Parathyroid adenoma (tissue), 2 donors: ENCODE data around the gene HSP90AB1.

Experiments used
- H2AFZ ChIP-seq: fragments of 300-600 bp; sonication (generic); one replicate; pipeline ENCODE4 v1.7.0; 2017; ENCODE audit warnings: antibody characterized with exemption, mild to moderate bottlenecking
- H3K27ac ChIP-seq: fragments of 300-600 bp; sonication (generic); one replicate; pipeline ENCODE4 v1.7.0; 2017
- H3K27me3 ChIP-seq: fragments of 300-600 bp; sonication (generic); one replicate; pipeline ENCODE4 v1.7.0; 2017; ENCODE audit warnings: low read length; ENCODE audit not compliant: control insufficient read depth, insufficient read depth
- H3K36me3 ChIP-seq: fragments of 300-600 bp; sonication (generic); one replicate; pipeline ENCODE4 v1.7.0; 2017; ENCODE audit warnings: low read length; ENCODE audit not compliant: control insufficient read depth, insufficient read depth
- H3K4me1 ChIP-seq: fragments of 300-600 bp; sonication (generic); one replicate; pipeline ENCODE4 v1.7.0; 2017; ENCODE audit warnings: control low read depth
- H3K4me2 ChIP-seq: fragments of 300-600 bp; sonication (generic); one replicate; pipeline ENCODE4 v1.7.0; 2017; ENCODE audit warnings: low read length
- H3K4me3 ChIP-seq: fragments of 300-600 bp; sonication (generic); one replicate; pipeline ENCODE4 v1.7.0; 2017; ENCODE audit warnings: low read depth, low read length
- H3K79me2 ChIP-seq: fragments of 300-600 bp; sonication (generic); one replicate; pipeline ENCODE4 v1.7.0; 2017; ENCODE audit warnings: control low read depth
- H3K9ac ChIP-seq: fragments of 300-600 bp; sonication (generic); one replicate; pipeline ENCODE4 v1.7.0; 2017; ENCODE audit warnings: mild to moderate bottlenecking
- H3K9me3 ChIP-seq: fragments of 300-600 bp; sonication (generic); one replicate; pipeline ENCODE4 v1.7.0; 2017; ENCODE audit warnings: low read length; ENCODE audit not compliant: control insufficient read depth
- TF ChIP-seq, protein P1 (sequence below): fragments of 300-600 bp; sonication (generic); IDR thresholded peaks from one replicate; pipeline ENCODE4 v1.7.0; 2017; ENCODE audit warnings: antibody characterized with exemption, mild to moderate bottlenecking
- donor health status: primary hyperparathyroidism.

The HSP90AB1 gene

DNA sequence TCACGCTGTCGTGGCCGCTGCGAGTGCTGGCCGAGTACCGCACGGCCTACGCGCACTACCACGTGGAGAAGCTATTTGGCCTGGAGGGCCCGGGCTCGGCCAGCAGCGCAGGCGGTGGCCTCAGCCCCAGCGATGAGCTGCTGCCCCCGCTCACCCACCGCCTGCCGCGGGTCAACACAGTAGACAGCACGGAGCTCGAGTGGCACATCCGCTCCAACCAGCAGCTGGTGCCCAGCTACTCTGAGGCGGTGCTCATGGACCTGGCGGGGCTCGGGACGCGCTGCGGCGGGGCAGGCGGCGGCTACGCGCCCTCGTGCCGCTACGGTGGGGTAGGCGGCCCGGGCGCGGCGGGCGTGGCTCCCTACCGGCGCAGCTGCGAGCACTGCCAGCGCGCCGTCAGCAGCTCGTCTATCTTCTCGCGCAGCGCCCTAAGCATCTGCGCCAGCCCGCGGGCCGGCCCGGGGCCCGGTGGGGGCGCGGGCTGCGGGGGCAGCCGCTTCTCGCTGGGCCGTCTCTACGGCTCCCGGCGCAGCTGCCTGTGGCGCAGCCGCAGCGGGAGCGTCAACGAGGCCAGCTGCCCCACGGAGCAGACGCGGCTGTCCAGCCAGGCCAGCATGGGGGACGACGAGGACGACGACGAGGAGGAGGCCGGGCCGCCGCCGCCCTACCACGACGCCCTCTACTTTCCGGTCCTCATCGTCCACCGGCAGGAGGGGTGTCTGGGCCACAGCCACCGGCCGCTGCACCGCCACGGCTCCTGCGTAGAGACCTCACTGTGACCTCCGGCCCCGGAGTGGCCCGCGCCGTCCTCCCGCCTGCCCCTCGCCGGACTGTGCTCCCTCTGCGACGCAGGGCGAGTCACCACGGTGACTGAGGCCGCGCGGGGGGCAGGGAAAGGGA lies 29.1 kb downstream of the HSP90AB1 start:
- no peaks in the 10 kb centered on the region for H3K27me3 ChIP-seq
- peak overlapping the region; percentile 74 for H3K4me2 ChIP-seq
- no peaks in the 10 kb centered on the region for H3K9me3 ChIP-seq
- no peaks in the 10 kb centered on the region for H3K4me1 ChIP-seq
- H3K79me2 ChIP-seq, result no peaks in the 10 kb centered on the region
- TF ChIP-seq, protein P1, sequence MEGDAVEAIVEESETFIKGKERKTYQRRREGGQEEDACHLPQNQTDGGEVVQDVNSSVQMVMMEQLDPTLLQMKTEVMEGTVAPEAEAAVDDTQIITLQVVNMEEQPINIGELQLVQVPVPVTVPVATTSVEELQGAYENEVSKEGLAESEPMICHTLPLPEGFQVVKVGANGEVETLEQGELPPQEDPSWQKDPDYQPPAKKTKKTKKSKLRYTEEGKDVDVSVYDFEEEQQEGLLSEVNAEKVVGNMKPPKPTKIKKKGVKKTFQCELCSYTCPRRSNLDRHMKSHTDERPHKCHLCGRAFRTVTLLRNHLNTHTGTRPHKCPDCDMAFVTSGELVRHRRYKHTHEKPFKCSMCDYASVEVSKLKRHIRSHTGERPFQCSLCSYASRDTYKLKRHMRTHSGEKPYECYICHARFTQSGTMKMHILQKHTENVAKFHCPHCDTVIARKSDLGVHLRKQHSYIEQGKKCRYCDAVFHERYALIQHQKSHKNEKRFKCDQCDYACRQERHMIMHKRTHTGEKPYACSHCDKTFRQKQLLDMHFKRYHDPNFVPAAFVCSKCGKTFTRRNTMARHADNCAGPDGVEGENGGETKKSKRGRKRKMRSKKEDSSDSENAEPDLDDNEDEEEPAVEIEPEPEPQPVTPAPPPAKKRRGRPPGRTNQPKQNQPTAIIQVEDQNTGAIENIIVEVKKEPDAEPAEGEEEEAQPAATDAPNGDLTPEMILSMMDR, result no peak
- H3K36me3 ChIP-seq, result no peaks in the 10 kb centered on the region
- no peak overlapping the region for H3K9ac ChIP-seq
- H2AFZ ChIP-seq, result peak overlapping the region; percentile 69
- H3K27ac ChIP-seq, result no peak overlapping the region
- no peak overlapping the region for H3K4me3 ChIP-seq

- H3K36me3 ChIP-seq, result no peaks in the 10 kb centered on the region
- no peak overlapping the region for H3K27ac ChIP-seq
- no peaks in the 10 kb centered on the region for H3K4me1 ChIP-seq
- TF ChIP-seq, protein P1, result no peak
- no peaks in the 10 kb centered on the region for H3K79me2 ChIP-seq
- no peak overlapping the region for H2AFZ ChIP-seq
- no peak overlapping the region for H3K4me2 ChIP-seq
- H3K9ac ChIP-seq, result no peak overlapping the region
- no peaks in the 10 kb centered on the region for H3K27me3 ChIP-seq
- H3K9me3 ChIP-seq, result no peaks in the 10 kb centered on the region
- no peak overlapping the region for H3K4me3 ChIP-seq
These were observed 30.1 kb downstream of the HSP90AB1 start for GRCh38 chr6:44276667-44277640.

GRCh38 chr6:44277763-44278162 lies 30.9 kb downstream of the HSP90AB1 start:
- TF ChIP-seq, protein P1, result no peak

DNA sequence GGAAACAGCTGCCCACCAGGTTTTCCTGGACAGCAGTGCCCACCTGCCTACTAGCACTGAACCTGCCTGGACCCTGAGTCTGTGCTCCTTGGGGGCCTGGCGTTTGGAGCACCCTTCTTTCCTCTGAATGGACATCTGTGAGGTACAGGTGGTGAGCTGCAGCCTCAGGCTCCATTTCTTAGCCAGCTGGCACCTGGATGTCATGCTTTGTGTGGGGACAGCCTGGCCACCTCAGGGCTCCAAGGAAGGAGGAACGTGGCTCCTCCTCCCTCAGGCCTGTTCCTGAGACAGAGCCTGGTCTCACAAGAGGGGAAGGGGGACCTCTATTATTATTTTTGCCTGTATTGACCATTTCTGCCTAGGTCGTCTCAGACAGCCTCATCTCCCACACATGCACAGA lies 31.4 kb downstream of the HSP90AB1 start:
- no peak overlapping the region for H2AFZ ChIP-seq
- no peaks in the 10 kb centered on the region for H3K4me1 ChIP-seq
- H3K79me2 ChIP-seq, result no peaks in the 10 kb centered on the region
- no peaks in the 10 kb centered on the region for H3K9me3 ChIP-seq
- TF ChIP-seq, protein P1, result no peak
- H3K9ac ChIP-seq, result no peak overlapping the region
- H3K27me3 ChIP-seq, result no peaks in the 10 kb centered on the region
- no peaks in the 10 kb centered on the region for H3K36me3 ChIP-seq
- no peak overlapping the region for H3K4me3 ChIP-seq
- H3K4me2 ChIP-seq, result no peak overlapping the region
- H3K27ac ChIP-seq, result no peak overlapping the region

More at GRCh38 chr6:44277763-44278162, 30.9 kb downstream of the HSP90AB1 start:
- no peak overlapping the region for H3K27ac ChIP-seq
- H3K36me3 ChIP-seq, result no peaks in the 10 kb centered on the region
- no peaks in the 10 kb centered on the region for H3K4me1 ChIP-seq
- no peak overlapping the region for H3K4me2 ChIP-seq
- no peaks in the 10 kb centered on the region for H3K27me3 ChIP-seq
- no peak overlapping the region for H3K9ac ChIP-seq
- H2AFZ ChIP-seq, result no peak overlapping the region
- H3K4me3 ChIP-seq, result no peak overlapping the region
- no peaks in the 10 kb centered on the region for H3K79me2 ChIP-seq
- H3K9me3 ChIP-seq, result no peaks in the 10 kb centered on the region
